ENCODE data around the gene MYO9B.

The MYO9B gene

DNA sequence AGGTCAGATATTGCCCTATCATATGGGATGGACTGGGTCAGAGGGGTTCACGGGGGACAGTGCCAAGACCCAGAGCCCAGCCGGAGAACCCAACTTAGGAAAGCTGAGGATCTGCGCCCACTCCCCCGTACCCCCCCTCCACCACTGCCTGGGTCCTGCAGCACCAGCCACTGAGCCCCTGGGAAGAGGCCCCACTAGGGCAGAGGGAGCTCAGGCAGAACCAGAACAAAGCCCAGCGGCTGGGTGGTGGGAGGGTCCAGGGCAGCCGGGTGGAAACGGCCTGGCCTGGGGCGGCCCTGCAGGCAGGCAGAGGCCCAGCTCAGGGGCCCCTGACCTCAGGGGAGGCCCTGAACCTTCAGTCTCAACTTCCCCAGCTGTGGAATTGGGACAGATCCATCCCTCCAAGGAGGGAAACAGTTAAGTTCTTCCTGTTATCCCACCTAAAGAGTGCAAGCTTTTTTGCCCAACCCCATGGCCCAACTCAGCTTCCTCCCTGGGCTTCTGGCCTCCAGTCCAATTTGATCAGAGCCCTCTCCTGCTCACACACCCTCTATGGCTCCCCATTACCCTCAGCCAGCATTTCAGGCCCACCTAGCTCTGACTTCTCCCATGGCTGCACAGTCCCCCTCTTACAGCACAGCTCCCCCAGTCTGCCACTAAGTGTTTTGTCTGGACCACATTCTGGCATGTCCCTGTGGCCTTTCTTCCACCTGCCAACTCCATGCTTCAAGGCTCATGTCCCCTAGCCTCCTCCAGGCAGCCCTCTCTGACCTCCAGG, 167.0 kb downstream of the MYO9B start:
- no peak for DNase-seq (ENCODE audit: low read depth)

DNA sequence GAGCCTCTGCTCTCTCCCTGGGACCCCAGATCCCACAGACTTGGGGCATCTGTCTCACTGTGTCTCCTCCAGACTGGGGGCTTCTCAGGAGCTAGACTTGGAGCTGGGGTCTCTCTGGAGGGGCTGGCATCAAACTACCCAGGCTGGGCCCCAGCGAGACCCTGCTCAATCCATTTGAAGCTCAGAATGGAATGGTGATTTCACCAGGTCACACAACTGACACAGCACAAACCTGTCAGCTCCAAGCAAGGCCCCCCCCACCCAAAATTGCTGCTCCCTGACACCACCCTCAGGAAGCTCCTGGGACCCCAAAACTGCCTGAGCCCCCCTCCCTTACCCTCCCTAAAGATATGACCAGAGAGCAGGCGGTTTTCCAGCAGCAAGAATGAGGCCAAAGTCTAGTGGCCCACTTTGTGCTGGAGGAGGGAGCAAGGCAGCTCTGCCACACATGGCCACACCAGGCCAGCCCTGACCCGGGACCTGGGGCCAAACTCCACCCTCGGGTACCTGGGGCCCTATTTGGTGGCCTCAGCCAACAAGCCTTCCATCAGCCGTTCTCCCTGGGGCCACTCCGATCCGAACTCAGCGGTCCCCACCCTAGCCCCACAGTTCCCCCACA, 167.7 kb downstream of the MYO9B start:
- no peak for DNase-seq (ENCODE audit: low read depth)

DNA sequence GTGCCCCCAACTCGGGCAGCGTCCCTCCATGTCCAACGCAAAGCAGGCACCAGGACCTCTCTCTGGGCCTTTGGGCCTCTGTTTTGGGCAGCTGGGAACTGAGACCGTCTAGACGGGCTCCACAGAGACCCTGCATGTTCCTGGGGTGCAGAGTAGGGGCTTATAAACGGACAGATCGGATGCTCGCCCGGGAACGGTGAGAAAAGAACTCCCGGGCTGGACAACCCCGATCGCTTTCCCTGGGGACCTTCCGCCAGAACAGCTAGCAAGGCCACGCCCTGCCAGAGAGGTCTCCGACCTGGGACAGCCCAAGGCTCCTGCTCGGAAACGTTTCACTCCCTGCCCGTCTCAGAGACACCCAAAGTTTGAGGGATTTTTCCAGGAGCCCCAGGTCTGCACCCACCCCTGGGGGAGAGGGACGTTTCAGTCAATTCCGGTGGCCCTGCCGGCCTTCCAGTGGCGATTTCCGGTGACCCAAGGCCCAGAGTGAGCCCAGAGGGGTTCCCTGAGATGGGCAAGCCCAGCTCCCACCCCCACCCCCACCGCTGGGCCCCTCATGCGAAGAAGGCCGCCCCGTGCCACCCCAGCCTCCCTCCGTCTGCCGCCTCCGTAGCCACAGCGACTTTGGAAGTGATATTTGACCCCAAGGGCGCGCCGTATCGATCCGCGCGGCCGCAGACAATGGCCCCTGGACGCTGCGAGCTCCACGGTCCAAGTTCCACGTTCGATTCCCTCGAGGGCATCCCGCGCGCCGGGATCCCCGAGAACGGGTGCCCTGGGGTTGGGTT, 168.4 kb downstream of the MYO9B start:
- DNase-seq (ENCODE audit: low read depth): no peak

DNA sequence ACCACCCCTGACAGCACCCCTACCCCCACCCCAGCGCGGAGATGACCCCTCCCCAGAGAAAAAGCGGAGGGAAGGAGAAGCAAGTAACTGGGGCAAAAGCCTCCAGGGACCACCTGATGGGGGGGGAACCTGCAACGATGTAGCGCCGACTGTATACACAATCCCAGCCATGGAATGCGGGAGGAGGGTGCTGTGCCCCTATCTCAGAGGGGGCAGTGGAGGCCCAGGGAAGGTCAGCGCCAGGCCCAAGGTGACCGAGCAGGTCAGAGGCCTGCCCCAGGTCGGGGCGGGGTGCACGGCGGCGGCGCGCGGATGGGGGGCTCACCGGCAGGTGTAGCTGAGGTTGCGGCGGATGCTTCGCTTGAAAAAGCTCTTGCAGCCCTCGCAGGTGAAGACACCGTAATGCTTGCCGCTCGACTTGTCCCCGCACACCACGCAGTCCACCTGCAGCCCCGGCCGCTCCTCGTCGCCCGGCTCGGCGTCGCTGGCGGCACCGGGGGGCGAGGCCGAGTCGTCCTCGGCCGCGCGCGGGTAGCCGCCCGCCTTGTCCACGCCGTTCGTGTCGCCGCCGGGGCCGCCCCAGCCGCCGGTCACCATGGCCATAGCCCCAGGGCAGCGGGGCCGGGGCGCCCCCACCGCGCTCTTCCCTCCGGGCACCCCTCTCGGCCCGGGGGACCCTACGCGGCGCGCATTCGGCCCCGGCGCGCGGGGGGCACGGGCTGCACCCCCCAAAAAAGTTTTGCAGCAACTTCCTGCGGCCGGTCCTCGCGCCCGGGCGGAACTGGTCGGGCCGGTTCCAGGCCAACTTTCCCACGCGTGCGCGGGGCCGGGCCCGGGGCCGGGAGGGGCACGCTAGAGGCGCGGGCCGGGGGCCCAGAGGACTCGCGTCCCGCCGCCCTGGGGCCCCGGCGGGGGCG, 169.3 kb downstream of the MYO9B start:
- DNase-seq (ENCODE audit: low read depth): no peak

DNA sequence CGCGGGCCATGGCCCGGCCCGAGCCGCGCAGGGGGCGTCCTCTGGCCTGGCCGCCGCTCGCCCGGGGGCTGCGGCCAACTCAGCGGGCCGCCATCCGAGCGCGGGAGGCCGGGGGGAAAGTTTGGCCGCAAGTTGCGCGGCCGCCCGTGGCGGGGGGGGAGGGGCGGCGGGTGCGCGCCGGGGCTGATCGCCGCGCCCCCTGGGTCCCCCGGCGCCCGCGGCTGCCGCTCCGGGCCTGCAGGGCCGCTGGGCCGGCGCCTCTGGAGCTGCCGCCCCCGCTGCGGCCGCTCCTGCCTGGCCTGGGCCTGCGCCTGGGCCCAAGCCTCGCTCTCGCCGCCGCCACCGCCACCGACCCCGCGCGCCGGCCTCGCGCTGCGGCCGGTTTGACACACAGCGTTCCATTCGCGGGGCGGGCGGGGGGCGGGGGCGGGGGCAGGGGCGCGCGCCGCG, 170.0 kb downstream of the MYO9B start, which contains the start of gene NR2F6:
Gene NR2F6 (minus strand): TSS at position 385 of the 450 bp plus-strand sequence. CDS start 699 bp downstream, outside the sequence.
- no peak for DNase-seq (ENCODE audit: low read depth)

DNA sequence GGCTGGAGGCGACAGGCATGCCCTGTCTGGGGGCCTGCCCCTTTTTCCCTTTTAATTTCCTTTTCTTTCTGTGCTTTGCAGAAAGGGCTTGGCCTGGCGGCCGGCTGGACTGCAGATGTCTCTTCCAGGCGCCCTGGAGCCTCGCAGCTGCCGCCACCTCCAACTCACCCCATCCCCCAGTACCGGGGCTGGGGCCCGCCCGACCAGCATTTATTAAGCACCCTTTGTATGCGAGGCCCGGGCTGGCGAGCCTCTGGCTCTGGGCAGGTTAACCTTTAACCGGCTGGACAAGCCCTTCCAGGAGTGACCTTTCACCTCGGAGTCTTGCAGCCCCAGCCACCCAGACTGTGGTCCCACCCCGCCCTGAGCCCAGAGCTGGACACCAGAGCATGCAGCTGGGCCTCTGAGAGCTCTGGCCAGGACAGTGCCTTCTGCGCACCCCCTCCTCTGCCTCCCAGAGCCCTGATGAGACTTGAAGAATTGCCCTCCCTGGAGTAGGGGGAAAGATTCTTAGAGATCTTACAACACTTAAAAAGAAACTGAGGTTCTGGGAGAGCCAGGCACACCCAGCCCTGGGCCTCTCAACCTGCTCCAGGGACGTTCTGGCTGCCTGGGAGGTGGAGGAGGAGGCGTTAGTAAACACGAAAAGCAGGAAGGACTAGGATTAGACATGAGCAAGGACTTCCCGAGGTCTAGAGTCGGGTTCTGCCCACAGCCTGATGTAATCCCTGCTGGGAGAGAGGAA, 171.3 kb downstream of the MYO9B start:
- DNase-seq (ENCODE audit: low read depth): no peak

DNA sequence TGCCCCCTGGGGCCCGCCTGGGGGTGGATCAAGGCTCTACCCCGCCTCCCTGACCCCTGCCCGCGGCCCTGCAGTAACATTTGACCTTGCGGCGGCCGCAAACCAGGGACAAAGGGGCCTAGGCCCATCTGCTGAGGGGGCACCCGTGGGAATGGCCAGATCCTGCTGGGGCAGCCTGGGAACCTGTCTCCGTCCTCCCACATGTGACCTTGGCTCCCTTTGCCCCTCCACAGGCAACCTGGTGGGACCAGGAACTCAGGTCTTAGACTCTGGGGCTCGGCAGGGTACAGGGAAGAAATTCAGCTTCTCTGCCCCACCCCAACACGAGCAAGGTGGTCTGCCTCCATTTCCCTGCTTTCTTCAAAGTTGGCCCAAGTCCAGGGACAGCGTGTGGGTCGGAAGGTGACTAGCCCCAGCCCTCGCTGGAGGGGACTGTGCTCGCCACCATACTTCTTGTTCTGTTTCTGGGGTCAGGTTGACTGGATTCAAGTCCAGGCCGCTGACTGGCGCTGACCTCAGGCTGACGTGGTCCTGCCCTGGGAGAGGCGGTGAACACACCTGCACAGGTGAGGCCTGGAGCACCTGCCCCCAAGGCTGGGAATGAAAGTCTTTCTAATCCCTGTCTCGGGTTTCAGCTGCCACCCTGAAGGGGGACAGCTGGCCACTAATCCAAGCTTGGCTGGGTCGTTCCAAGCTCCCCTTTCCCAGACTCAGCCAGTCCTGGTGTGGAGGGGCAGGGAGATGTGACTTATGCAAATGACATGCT, 172.6 kb downstream of the MYO9B start:
- DNase-seq (ENCODE audit: low read depth): no peak

DNA sequence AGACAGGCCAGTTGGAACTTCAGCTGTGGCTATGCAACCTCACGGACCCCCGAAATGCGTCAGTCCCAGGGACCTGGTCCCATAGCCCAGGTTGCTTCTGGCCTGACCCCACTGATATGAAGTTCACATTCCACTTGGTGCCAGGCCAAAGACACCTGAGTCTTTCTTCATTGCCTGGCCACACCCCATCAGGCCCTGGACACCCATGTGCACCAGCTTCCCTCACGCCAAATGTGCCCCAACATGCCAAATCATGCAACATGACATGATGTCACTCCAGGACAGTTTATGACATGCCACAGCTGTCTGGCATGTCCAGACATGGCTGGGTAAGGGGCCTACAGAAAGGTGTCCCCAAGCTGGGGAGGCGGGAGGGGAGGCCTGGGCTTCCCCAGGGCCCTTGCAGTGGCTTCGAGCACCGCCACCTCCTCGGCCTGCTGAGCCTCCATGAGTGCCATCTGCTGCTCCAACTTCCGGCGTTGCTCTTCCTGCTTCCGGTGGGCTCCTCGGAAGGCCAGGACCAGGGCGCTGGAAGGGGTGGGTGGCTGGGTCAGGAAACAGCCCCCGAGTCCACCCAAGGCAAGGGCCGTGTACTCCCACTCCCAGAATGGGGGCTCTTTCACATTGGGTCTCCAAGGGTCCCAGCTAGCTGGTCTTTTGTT, 174.4 kb downstream of the MYO9B start:
- no peak for DNase-seq (ENCODE audit: low read depth)

DNA sequence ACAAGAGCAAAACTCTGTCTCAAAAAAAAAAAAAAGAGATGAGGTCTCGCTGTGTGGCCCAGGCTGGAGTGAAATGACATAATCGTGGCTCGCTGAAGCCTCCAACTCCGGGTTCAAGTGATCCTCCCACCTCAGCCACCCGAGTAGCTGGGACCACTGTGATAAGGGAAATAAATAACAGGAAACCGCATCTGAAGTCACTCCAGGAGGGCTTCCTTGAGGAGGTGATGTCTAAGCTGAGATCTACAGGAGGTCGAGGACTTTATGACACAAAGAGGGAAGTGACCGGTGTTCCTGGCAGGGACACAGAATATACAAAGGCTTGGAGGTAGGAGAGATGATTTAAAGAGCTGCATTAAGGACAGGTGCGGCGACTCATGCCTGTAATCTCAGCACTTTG, 179.1 kb downstream of the MYO9B start:
- no peak for DNase-seq (ENCODE audit: low read depth)

DNA sequence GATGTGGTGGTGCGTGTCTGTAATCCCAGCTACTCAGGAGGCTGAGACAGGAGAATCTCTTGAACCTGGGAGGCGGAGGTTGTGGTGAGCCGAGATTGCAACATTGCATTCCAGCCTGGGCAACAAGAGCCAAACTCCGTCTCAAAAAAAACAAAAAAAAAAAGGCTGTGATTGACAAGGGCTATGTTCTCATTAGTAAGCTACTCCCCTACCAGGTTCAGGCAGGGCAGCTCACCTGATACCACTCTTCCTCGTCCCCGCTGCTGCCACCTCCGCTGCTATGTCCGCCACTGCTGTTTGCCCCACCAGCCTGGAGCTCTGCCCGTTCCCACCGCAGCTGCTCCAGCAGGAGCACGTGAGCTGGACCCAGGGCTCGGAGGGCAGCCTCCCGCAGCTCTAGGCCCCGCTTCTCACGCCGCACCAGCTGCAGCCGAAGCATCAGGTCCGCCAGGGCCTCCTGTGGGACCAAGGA, 179.6 kb downstream of the MYO9B start:
- no peak for DNase-seq (ENCODE audit: low read depth)

DNA sequence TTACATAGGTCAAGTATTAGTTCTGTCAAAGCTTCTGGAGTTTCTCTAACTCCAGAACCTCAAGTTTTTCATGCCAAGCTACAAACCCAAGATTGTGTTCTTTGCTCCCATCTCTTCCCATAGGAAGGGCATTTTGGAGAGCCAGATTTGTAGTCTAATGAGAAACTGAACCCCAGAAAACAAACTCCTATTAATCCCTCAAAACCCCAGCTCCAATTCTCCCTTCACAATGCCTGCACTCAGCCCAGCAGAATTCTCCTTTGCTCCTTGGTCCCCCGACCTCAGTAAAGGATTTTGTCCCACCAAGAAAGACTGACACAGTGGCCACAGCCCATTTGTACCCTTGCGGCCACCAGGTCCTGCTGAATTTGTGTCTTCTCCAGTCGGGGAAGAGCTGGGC, 180.6 kb downstream of the MYO9B start:
- no peak for DNase-seq (ENCODE audit: low read depth)

DNA sequence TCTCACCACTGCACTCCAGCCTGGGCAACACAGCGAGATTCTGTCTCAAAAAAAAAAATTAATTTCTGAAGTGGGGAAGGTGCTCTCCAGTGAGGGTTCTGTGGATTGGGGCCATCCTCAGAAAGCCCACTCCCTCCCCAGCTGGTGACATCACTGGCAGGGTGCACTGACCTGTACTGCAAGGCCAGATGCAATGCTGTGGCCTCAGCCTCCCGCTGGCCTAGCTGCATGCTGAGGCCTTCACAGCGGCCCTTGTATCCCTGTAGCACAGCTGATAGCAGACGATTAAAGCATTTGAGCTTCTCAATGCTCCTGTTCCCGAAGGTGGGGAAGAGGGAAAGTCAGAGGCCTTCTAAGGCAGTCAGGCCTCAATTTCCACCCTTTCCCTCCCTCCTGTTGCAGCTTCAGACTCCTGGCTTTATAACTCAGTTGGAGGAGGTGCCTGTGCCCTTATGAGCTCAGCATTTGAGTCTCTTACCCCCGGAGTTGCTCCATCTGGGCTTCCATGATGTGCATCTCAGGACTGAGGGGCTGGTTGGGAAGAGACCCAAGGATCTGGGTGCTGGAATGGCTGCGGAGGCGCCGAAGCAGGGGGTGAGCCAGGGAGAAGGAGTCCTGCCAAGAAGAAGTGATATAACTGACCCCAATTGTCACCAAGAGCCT, 183.7 kb downstream of the MYO9B start:
- no peak for DNase-seq (ENCODE audit: low read depth)

DNA sequence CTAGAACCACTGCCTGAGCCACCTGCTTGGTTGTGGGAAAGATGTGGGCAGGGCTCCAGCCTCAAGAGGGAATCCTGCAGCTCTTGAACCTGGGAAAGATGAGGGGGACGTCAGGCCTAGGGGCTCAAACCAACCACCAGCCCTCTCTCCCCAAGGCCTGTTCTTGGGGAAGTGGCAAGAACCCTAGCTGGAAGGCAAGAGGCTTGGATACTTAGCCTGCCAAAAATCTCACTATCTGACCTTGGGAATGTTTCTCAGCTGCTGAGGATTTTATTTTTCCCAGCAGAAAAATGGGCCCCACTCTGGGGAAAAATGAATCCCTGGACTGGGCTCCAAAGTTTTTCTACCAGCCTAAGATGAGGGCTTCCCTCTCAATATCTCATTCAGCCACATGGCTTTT, 184.4 kb downstream of the MYO9B start:
- DNase-seq (ENCODE audit: low read depth): no peak

DNA sequence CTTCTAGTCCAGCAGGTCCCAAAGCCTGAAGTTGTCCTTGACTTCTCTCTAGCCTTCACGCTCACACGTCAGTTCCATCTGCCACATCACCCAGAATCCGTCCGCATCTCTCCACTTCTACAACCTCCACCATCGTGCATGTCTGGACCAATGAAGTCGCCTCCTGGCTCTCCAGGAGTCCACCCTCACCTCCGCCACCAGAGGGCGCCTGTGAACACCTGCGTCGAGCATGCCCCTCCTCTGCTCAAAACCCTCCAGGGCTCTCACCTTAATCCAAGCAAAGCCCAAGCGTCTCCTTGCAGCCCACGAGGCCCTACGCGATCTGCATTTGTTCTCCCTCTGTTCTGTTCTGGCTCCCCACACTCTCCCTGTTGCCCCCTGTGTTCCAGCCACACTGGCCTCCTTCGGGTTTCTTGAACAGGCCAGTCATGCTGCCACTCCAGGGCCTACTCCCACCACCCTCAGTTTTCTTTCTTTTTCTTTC, 185.3 kb downstream of the MYO9B start:
- no peak for DNase-seq (ENCODE audit: low read depth)

DNA sequence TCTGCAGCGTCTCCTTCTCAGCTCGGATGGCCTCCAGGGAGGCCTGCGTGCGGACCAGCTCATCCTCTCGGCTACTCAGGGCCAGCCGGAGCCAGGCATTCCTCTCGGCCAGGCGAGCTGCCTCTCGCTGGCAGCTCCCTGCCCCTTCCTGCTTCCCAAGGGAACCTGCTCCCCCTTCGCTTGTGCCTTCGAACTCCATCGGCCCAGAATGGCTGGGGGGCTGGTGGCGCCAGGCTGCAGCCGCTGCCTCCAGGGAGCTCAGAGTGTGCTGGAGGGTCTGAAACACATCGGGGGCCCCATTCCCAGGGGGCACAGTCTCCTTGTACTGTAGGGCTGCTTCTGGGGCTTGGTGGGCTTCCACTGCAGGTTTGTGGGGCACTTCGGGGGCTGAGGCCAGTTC, 187.0 kb downstream of the MYO9B start:
- no peak for DNase-seq (ENCODE audit: low read depth)
